HepG2 (cell line): ENCODE results near the gene JMJD6. TPM values are rescaled to one million over a fixed set of nuclear protein-coding genes. Genes with fewer than 3 reads are reported as not detected.

Source experiments
- ARNT ChIP-seq: fragments of 450-650 bp; IDR thresholded peaks from 2 replicates; pipeline ENCODE4 v1.6.1; 2017
- BCL3 ChIP-seq: sonication (generic); formaldehyde crosslinking; IDR thresholded peaks from 2 replicates; pipeline ENCODE4 v1.5.1; 2020; ENCODE audit warnings: mild to moderate bottlenecking, missing genetic modification reagents, moderate library complexity
- MAZ ChIP-seq, 2 experiments: sonication (generic) in 1 of 2; formaldehyde crosslinking in 1 of 2; IDR thresholded peaks; 2 replicates each; pipeline versions ENCODE4 v1.5.0 to v1.6.1; 2012 to 2020; ENCODE audit warnings: low read depth in 2 of 2, mild to moderate bottlenecking in 2 of 2, borderline replicate concordance in 1 of 2, improper control_type of control experiment in 1 of 2, low read length in 1 of 2, missing genetic modification reagents in 1 of 2, moderate library complexity in 1 of 2
- MNT ChIP-seq: fragments of 450-650 bp; IDR thresholded peaks from 2 replicates; pipeline ENCODE4 v1.6.1; 2016
- PBX3 ChIP-seq: sonication (generic); formaldehyde crosslinking; IDR thresholded peaks from 2 replicates; pipeline ENCODE4 v1.8.1; 2023; ENCODE audit warnings: missing genetic modification reagents, inconsistent platforms, borderline replicate concordance
- TBX2 ChIP-seq: sonication (generic); formaldehyde crosslinking; IDR thresholded peaks from 2 replicates; pipeline ENCODE4 v1.5.0; 2020; ENCODE audit warnings: missing genetic modification reagents, mild to moderate bottlenecking, borderline replicate concordance
- ZBTB40 ChIP-seq, 2 experiments: fragments of 450-650 bp in 1 of 2; sonication (generic) in 1 of 2; formaldehyde crosslinking in 1 of 2; IDR thresholded peaks; 2 replicates each; pipeline versions ENCODE4 v1.6.1 to v1.8.0; 2016 to 2022; ENCODE audit warnings: antibody characterized with exemption in 1 of 2, mild to moderate bottlenecking in 1 of 2, missing genetic modification reagents in 1 of 2
- ZIK1 ChIP-seq: sonication (generic); formaldehyde crosslinking; IDR thresholded peaks from 2 replicates; pipeline ENCODE4 v1.5.0; 2020; ENCODE audit warnings: mild to moderate bottlenecking, low read depth, missing genetic modification reagents, borderline replicate concordance
- ZNF10 ChIP-seq: sonication (generic); formaldehyde crosslinking; IDR thresholded peaks from 2 replicates; pipeline ENCODE4 v1.4.0; 2020; ENCODE audit warnings: mild to moderate bottlenecking, low read depth, missing genetic modification reagents, borderline replicate concordance
- ZNF513 ChIP-seq: sonication (generic); formaldehyde crosslinking; conservative IDR thresholded peaks from 2 replicates; pipeline ENCODE4 v1.5.0; 2020; ENCODE audit warnings: missing genetic modification reagents
- ZNF678 ChIP-seq: sonication (generic); formaldehyde crosslinking; IDR thresholded peaks from 2 replicates; pipeline ENCODE4 v1.4.0; 2020; ENCODE audit warnings: mild to moderate bottlenecking, missing genetic modification reagents
- polyA plus RNA-seq, 8 experiments: library from polyadenylated mRNA; depleted of rRNA in 3 of 8; stranded (reverse) in 7 of 8; unstranded in 1 of 8; fragments of >200 nt; fragmentation: Illumina TruSeq in 4 of 8; extraction: Trizol in 4 of 8; gene quantifications; 2 replicates each; pipeline versions ENCODE4 v1.2.1 to v1.2.3, GENCODE V29; 2011 to 2016; ENCODE audit warnings: low read depth in 4 of 8, missing spikeins in 1 of 8, mixed read lengths in 1 of 8; ENCODE audit not compliant: insufficient read depth in 1 of 8
- total RNA-seq, 5 experiments: library from RNA; depleted of rRNA; stranded (reverse); fragments of >200 nt; fragmentation: Illumina TruSeq; extraction: Trizol; gene quantifications; 2 replicates each; pipeline ENCODE4 v1.2.3, GENCODE V29; 2016; ENCODE audit warnings: low read depth in 1 of 5

JMJD6 gene
- total and polyA plus RNA-seq, 2 of the 13 experiments (the other 11 are each of a cell fraction or from before 2014, with no cell fraction given): 33.6 to 41.0 TPM

- TF ChIP-seq PBX3 (CRISPR knock-in tag) (no peak), ZNF10 (CRISPR knock-in tag) (no peak), ZNF678 (CRISPR knock-in tag) (no peak), ARNT (no peak), TBX2 (peak; percentile 87), BCL3 (CRISPR knock-in tag) (no peak), MAZ (IDR thresholded peaks at IDR 0.05; ENCODE audit: borderline replicate concordance, low read depth, low read length) (no peak), MAZ (CRISPR knock-in tag; IDR thresholded peaks at IDR 0.05; ENCODE audit: low read depth) (peak; percentile 41; the same call in 1 of the 2 replicates), MNT (no peak), ZIK1 (CRISPR knock-in tag) (no peak), ZBTB40 (IDR thresholded peaks at IDR 0.05) (no peak), ZBTB40 (CRISPR knock-in tag; IDR thresholded peaks at IDR 0.05) (peak; percentile 43; the same call in 1 of the 2 replicates), ZNF513 (CRISPR knock-in tag) (no peak)
Observed at GRCh38 chr17:76696763-76697701, 29.4 kb downstream of the JMJD6 start (continued).
